Ovary (tissue), 10 donors: ENCODE measurements around the gene TEX101. TPM values are rescaled to one million over a fixed set of nuclear protein-coding genes. Genes with fewer than 3 reads are reported as not detected.
"Not testable (repeated sequence)": the region's sequence is repeated elsewhere in the genome, so short reads cannot be mapped to it uniquely, and the experiment has no call there.

Experiments used
- DNase-seq, 5 donors: peaks; one replicate each; pipeline ENCODE4 v3.0.0-alpha.2; 2019 to 2020
- H3K27ac ChIP-seq, 2 donors: fragments of 200-600 bp; one replicate each; pipeline versions ENCODE4 v1.5.1 to v1.8.0; 2019 to 2022
- H3K27me3 ChIP-seq: fragments of 200-600 bp; one replicate; pipeline ENCODE4 v1.8.0; 2022
- H3K36me3 ChIP-seq: fragments of 200-600 bp; sonication (generic); one replicate; pipeline ENCODE4 v1.5.1; 2019
- H3K4me1 ChIP-seq: one replicate; pipeline ENCODE4 v1.8.1; 2013; ENCODE audit warnings: mild to moderate bottlenecking, moderate library complexity; ENCODE audit not compliant: insufficient read depth
- H3K4me3 ChIP-seq: fragments of 200-600 bp; sonication (generic); one replicate; pipeline ENCODE4 v1.5.1; 2017
- H3K9me3 ChIP-seq, 2 donors: fragments of 200-600 bp in 1 of 2; sonication (generic) in 1 of 2; one replicate each; pipeline versions ENCODE4 v1.5.1 to v1.8.1; 2013 to 2019; ENCODE audit warnings: mild to moderate bottlenecking in 1 of 2, moderate library complexity in 1 of 2
- EP300 ChIP-seq: sonication (generic); formaldehyde crosslinking; IDR thresholded peaks from one replicate; pipeline ENCODE4 v1.6.1; 2017; ENCODE audit warnings: antibody characterized with exemption
- POLR2A ChIP-seq: fragments of 450-650 bp; IDR thresholded peaks from one replicate; pipeline ENCODE4 v1.6.1; 2017; ENCODE audit warnings: antibody characterized with exemption, mild to moderate bottlenecking, moderate library complexity
- WGBS, 3 donors: extraction: QIAGEN DNeasy Blood & Tissue Kit in 1 of 3; methylation state at CpG; one replicate each; pipeline versions ENCODE4 v1.1.5 to v1.1.7; 2013 to 2017; 5-methylcytosine and 5-hydroxymethylcytosine counted together
- intact Hi-C, 4 donors: fragments of 100-400 bp; cut with DNase I; formaldehyde crosslinking; loops; one replicate each; pipeline versions ENCODE4 v1.11.0 to v1.15.1; 2022 to 2023
- long read RNA-seq, 3 donors: library from polyadenylated mRNA in 2 of 3; unstranded in 2 of 3; transcript quantifications; one replicate each; pipeline ENCODE4 v2.0.0 and lab custom pipeline, GENCODE V29; 2021 to 2026
- polyA plus RNA-seq, 2 donors: library from polyadenylated mRNA; stranded (reverse); fragments of 200-250 nt in 1 of 2; fragments of 350-450 nt in 1 of 2; fragmentation: Illumina TruSeq in 1 of 2; extraction: RNeasy Lipid Tissue Mini Kit (QIAGEN cat#74804) in 1 of 2; gene quantifications; one replicate each; pipeline ENCODE4 v1.2.3, GENCODE V29; 2013 to 2014
- total RNA-seq, 7 donors: library from RNA; depleted of rRNA in 2 of 7; stranded (reverse); fragments of >200 nt in 2 of 7; fragmentation: NEBNext Ultra II Directional in 3 of 7; extraction: Animal tissue kit (Norgen Biotek cat#: 25700) in 3 of 7; gene quantifications; one replicate each; pipeline versions ENCODE4 v1.1.0 to v1.2.4, GENCODE V29; 2016 to 2023
- TF ChIP-seq, protein P1 (sequence below), 3 donors: fragments of 450-650 bp in 2 of 3; fragments of 200-600 bp in 1 of 3; IDR thresholded peaks; one replicate each; pipeline versions ENCODE4 v1.5.1 to v1.8.0; 2016 to 2022; ENCODE audit warnings: antibody characterized with exemption in 3 of 3, mild to moderate bottlenecking in 1 of 3
- donor health status: DM: no; HTN: no; CAD: no; lungs with moderate emphysema.
- donor health status: DM: no; HTN: no; CAD: no.
- donor health status: Bipolar disorder and iron deficiency.
- donor health status: DM: yes; HTN: yes; CAD: no.
- donor health status: DM: no; HTN: no; CAD: no.
- donor health status: DM: yes; HTN: yes; CAD: no.

Gene TEX101, protein sequence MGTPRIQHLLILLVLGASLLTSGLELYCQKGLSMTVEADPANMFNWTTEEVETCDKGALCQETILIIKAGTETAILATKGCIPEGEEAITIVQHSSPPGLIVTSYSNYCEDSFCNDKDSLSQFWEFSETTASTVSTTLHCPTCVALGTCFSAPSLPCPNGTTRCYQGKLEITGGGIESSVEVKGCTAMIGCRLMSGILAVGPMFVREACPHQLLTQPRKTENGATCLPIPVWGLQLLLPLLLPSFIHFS
- total RNA-seq, result not detected
- not detected for polyA plus RNA-seq
- long read RNA-seq, donor 1, result 0 reads
- long read RNA-seq, donor 2, transcript TEX101-201 (6 exons, 1,112 nt), result major isoform, 7 of 12 reads
- long read RNA-seq, donor 2, transcript TEX101-202 (6 exons, 1,054 nt), result minor isoform, 5 of 12 reads
- long read RNA-seq, donor 2, partial matches to known transcripts, result 0 of 12 reads
- long read RNA-seq, donor 2, other reads (novel, unspliced or antisense), result 0 of 12 reads
- long read RNA-seq, donor 3, result 0 reads

DNA sequence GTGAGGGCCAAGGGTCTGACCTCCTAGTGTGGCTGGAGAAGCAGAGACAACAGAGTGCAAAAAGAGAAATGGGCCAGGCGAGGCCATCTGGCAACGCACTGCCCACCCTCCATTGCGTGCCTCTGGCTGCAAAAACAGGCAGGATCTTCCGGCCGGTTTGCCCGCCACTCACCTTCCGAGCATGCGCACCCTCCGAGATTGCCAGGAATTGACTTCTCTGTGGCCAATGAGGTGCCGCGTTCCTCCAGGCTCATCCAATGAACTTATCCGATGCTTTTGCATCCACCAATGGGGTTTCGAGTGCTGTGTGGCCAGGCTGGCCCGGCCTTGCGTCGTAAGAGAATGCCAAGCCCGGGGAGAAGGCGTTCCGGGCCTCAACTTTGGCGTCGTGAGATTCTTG, at the start of gene TEX101:
Gene TEX101, plus strand, starts transcription at position 337 of the 400 bp plus-strand sequence. CDS start 1,030 bp downstream, outside the sequence.
- H3K27me3 ChIP-seq, result no peaks in the 10 kb centered on the region

DNA sequence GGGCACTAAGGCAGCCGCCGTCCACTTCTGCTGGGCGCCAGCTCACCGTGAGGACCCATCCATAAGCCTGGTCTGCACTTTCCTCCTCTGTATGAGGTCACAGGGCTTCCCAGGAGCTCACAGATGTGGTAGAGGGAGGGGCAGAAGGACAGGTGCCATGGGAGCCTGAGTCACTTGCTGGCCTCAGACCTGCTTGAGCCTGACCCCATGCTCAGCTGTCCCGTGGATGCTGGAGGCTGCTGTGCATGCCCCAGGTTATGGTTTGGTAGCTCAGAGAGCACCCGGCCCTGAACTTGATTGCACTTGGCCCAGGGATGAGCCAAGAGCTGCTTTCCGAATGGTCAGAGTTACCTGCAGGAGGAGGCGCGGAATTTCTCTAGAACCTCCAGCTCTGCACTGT, 49.0 kb upstream of the TEX101 start:
- intact Hi-C loops, result loop anchor here in 1 of 4 donors (5.0 kb wide), 1 partner anchor 817 kb away; no protein-coding TSS in a partner anchor
- 78 to 88% (median 87%) methylated on average over 5 to 6 of the region's 9 CpGs for WGBS, 3 donors
- not testable (repeated sequence) for H3K27ac ChIP-seq, H3K36me3 ChIP-seq, H3K27me3 ChIP-seq, H3K9me3 ChIP-seq, H3K4me1 ChIP-seq, H3K4me3 ChIP-seq, DNase-seq

More for the DNA sequence above, at the start of gene TEX101:
- TF ChIP-seq POLR2A, result no peak
- TF ChIP-seq, protein P1, sequence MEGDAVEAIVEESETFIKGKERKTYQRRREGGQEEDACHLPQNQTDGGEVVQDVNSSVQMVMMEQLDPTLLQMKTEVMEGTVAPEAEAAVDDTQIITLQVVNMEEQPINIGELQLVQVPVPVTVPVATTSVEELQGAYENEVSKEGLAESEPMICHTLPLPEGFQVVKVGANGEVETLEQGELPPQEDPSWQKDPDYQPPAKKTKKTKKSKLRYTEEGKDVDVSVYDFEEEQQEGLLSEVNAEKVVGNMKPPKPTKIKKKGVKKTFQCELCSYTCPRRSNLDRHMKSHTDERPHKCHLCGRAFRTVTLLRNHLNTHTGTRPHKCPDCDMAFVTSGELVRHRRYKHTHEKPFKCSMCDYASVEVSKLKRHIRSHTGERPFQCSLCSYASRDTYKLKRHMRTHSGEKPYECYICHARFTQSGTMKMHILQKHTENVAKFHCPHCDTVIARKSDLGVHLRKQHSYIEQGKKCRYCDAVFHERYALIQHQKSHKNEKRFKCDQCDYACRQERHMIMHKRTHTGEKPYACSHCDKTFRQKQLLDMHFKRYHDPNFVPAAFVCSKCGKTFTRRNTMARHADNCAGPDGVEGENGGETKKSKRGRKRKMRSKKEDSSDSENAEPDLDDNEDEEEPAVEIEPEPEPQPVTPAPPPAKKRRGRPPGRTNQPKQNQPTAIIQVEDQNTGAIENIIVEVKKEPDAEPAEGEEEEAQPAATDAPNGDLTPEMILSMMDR (IDR thresholded peaks at IDR 0.05), result no peak
- TF ChIP-seq EP300, result no peak
- WGBS, 3 donors, result 95 to 96% (median 95%) methylated on average over 21 of the region's 21 CpGs
- no peaks in the 10 kb centered on the region for H3K4me1 ChIP-seq
- intact Hi-C loops, result no loop called here
- H3K9me3 ChIP-seq, result no peaks in the 10 kb centered on the region
- H3K27ac ChIP-seq, result no peak within 1 kb of the TSS
- H3K4me3 ChIP-seq, result no peak within 1 kb of the TSS
- DNase-seq, result no peak
- H3K36me3 ChIP-seq, result no peaks in the 10 kb centered on the region

DNA sequence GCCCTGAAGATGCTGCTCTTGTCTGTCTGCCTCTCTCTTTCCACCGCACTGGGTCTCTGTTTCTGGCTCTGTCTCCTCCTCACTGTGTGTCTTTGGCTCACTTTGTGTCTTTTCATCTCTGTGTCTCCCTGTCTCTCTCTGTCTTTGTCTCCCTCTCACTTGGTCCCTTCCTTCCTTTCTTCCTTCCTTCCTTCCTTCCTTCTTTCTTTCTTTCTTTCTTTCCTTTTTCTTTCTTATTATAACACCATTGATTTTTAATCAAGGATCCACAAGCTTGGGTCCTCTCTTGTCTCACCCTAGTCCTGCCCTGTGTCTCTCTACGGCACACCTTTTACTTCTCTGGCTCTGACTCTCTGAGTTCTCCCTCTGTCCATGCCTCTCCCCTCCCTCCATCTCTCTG, 46.9 kb upstream of the TEX101 start:
- no peak overlapping the region for H3K4me3 ChIP-seq
- no peak for DNase-seq
- H3K9me3 ChIP-seq, result no peaks in the 10 kb centered on the region
- intact Hi-C loops, result loop anchor here in 1 of 4 donors (5.0 kb wide), 1 partner anchor 814 kb away; no protein-coding TSS in a partner anchor
- H3K4me1 ChIP-seq, result no peaks in the 10 kb centered on the region
- 67 to 85% (median 69%) methylated on average over 2 of the region's 2 CpGs for WGBS, 3 donors
- no peak overlapping the region for H3K27ac ChIP-seq
- no peaks in the 10 kb centered on the region for H3K27me3 ChIP-seq
- TF ChIP-seq EP300 (no peak), POLR2A (no peak)
- TF ChIP-seq, protein P1 (IDR thresholded peaks at IDR 0.05), result no peak
- H3K36me3 ChIP-seq, result no peaks in the 10 kb centered on the region

DNA sequence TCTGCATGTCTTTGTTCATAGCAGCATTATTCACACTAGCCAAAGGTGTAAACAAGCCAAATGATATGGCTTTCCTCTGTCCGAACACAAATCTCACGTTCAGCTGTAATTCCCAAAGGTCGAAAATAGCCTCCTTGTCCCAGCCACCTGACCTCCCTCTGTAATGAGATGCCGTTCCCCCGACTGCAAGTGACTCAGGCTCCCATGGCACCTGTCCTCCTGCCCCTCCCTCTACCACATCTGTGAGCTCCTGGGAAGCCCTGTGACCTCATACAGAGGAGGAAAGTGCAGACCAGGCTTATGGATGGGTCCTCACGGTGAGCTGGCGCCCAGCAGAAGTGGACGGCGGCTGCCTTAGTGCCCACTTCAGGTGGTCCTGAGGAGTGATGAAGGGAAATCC, 45.8 kb upstream of the TEX101 start:
- not testable (repeated sequence) for H3K27me3 ChIP-seq, H3K9me3 ChIP-seq, H3K4me3 ChIP-seq, H3K27ac ChIP-seq, DNase-seq, H3K4me1 ChIP-seq, H3K36me3 ChIP-seq
- 46 to 63% (median 52%) methylated on average over 5 to 7 of the region's 9 CpGs for WGBS, 3 donors
- intact Hi-C loops, result loop anchor here in 1 of 4 donors (5.0 kb wide), 1 partner anchor 813 kb away; no protein-coding TSS in a partner anchor

DNA sequence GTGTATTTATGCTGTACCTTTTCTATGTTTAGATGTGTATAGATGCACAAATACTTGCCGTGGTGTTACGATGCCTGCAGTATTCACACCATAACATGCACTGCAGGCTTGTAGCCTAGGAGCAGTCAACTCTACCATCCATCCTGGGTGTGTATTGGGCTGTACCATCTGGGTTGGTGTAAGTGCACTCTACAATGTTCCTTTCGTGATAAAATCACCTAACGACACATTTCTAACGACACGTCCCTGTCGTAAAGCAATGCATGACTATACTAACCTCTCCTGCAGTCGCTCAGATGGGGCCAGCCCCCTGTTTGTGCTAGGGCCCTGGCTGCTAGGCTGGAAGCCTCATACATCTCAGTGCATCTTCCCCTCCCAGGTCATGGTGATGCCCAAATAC, 42.8 kb upstream of the TEX101 start:
- intact Hi-C loops, result no loop called here
- TF ChIP-seq POLR2A (no peak), EP300 (no peak)
- TF ChIP-seq, protein P1 (IDR thresholded peaks at IDR 0.05), result no peak
- 62 to 66% (median 66%) methylated on average over 8 of the region's 8 CpGs for WGBS, 3 donors

More for the DNA sequence above, 42.8 kb upstream of the TEX101 start:
- no peak for DNase-seq
- Histone ChIP-seq H3K36me3 (no peaks in the 10 kb centered on the region), H3K4me3 (no peak overlapping the region), H3K4me1 (no peaks in the 10 kb centered on the region), H3K9me3 (no peaks in the 10 kb centered on the region), H3K27ac (no peak overlapping the region), H3K27me3 (no peaks in the 10 kb centered on the region)
